ENCODE measurements around the gene WDR77. TPM values are rescaled to one million over a fixed set of nuclear protein-coding genes. Genes with fewer than 3 reads are reported as not detected.

WDR77 gene
- total and polyA plus RNA-seq, 2 experiments from 2014 or later: 34.3 to 45.8 TPM

DNA sequence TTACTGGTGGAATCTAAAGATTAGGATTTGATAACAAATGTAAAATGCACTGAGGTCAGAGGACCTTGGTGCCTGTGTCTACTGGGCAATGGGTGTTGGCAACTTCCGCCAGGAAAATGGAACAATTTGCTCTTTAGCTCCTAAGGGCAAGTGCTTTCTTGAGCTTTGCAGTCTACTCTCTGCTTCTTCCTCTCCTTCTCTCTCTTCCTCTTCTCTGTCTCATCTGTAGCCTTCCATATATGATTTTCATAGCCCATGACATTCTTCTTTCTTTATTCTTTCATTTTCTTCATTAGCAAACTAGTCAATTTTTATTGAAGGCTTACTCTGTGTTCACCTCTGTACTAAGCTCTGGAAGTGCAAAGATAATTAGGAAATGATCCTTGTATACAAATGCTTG, 57.0 kb downstream of the WDR77 start:
- Histone ChIP-seq H3K9me2 (ENCODE audit: insufficient read depth) (no peaks in the 10 kb centered on the region), H3K36me3 (ENCODE audit: low read depth) (no peaks in the 10 kb centered on the region), H3K4me1 (ENCODE audit: insufficient read depth) (no peaks in the 10 kb centered on the region), H3K27me3 (replicated peaks; ENCODE audit: insufficient read depth) (peaks cover 24% of the 10 kb centered on the region), H3F3A (ENCODE audit: insufficient read depth) (no peaks in the 10 kb centered on the region), H3K9ac (no peak overlapping the region), H3K27ac (no peak overlapping the region), H3K9me3 (ENCODE audit: low read depth) (no peaks in the 10 kb centered on the region), H2AFZ (no peak overlapping the region), H3K4me2 (ENCODE audit: unreplicated experiment) (no peak overlapping the region), H3K79me2 (ENCODE audit: insufficient read depth) (no peaks in the 10 kb centered on the region), H4K20me1 (ENCODE audit: insufficient read depth) (no peaks in the 10 kb centered on the region), H3K4me3 (no peak overlapping the region)
- WGBS, 2 experiments (ENCODE audit: low coverage in 1 of 2, low lambda C conversion rate in 2 of 2, missing lambda C conversion rate in 2 of 2): 40 to 52% methylated on average over 1 of the region's 1 CpG
- in situ Hi-C loops (cut with MboI): loop anchor here (5.0 kb wide), 1 partner anchor 165 kb away; the partner anchor contains the start of gene CHI3L2
- TF ChIP-seq EZH2 (IDR thresholded peaks at IDR 0.05; ENCODE audit: insufficient read depth, poor library complexity, severe bottlenecking) (no peak), EZH2phosphoT487 (IDR thresholded peaks at IDR 0.05; ENCODE audit: insufficient read depth, low read depth) (no peak)
- no peak for DNase-seq

Small RNA genes lying within 50 kb of the gene (small RNA-seq; reads per million reads assigned to genes)
- not detected for gene RF00019 (ENCODE audit: low read depth, low replicate concordance)
- gene RNU6-792P (ENCODE audit: low read depth, low replicate concordance): not detected

Other genes with a start within 250 kb of the WDR77 start
- 3.7 and 5.1 TPM in 2 replicates for gene DENND2D, start 248.6 kb downstream of the WDR77 start, total RNA-seq (2014; rRNA removed; shearing (Covaris generic))
- gene DENND2D, start 248.6 kb downstream of the WDR77 start, polyA plus RNA-seq (2016; fragmentation: Nextera tagmentation; extraction: Ambion mirVana): 6.2 and 6.6 TPM in 2 replicates
- gene CHI3L2, start 221.5 kb downstream of the WDR77 start, total RNA-seq (2014; rRNA removed; shearing (Covaris generic)): not detected in 2 replicates
- gene CHI3L2, start 221.5 kb downstream of the WDR77 start, polyA plus RNA-seq (2016; fragmentation: Nextera tagmentation; extraction: Ambion mirVana): 0.43 and 0.55 TPM in 2 replicates
- gene CHIA, start 158.4 kb downstream of the WDR77 start, total RNA-seq (2014; rRNA removed; shearing (Covaris generic)): not detected in 2 replicates
- not detected in 2 replicates for gene CHIA, start 158.4 kb downstream of the WDR77 start, polyA plus RNA-seq (2016; fragmentation: Nextera tagmentation; extraction: Ambion mirVana)
- under 0.01 and 1.5 TPM in 2 replicates for gene OVGP1, start 21.5 kb downstream of the WDR77 start, total RNA-seq (2014; rRNA removed; shearing (Covaris generic))
- 0.13 and 0.41 TPM in 2 replicates for gene OVGP1, start 21.5 kb downstream of the WDR77 start, polyA plus RNA-seq (2016; fragmentation: Nextera tagmentation; extraction: Ambion mirVana)
- 186 and 226 TPM in 2 replicates for gene ATP5PB, start 208 bp upstream of the WDR77 start, total RNA-seq (2014; rRNA removed; shearing (Covaris generic))
- 295 and 304 TPM in 2 replicates for gene ATP5PB, start 208 bp upstream of the WDR77 start, polyA plus RNA-seq (2016; fragmentation: Nextera tagmentation; extraction: Ambion mirVana)
- not detected in 2 replicates for gene C1orf162, start 24.7 kb upstream of the WDR77 start, total RNA-seq (2014; rRNA removed; shearing (Covaris generic))
- 0.30 TPM in 1 of 2 replicates, not detected in the other for gene C1orf162, start 24.7 kb upstream of the WDR77 start, polyA plus RNA-seq (2016; fragmentation: Nextera tagmentation; extraction: Ambion mirVana)
- gene ADORA3, start 54.4 kb upstream of the WDR77 start, total RNA-seq (2014; rRNA removed; shearing (Covaris generic)): not detected in 2 replicates
- gene ADORA3, start 54.4 kb upstream of the WDR77 start, polyA plus RNA-seq (2016; fragmentation: Nextera tagmentation; extraction: Ambion mirVana): not detected in 2 replicates
- not detected in 2 replicates for gene TMIGD3, start 54.4 kb upstream of the WDR77 start, total RNA-seq (2014; rRNA removed; shearing (Covaris generic))
- not detected in 2 replicates for gene TMIGD3, start 54.4 kb upstream of the WDR77 start, polyA plus RNA-seq (2016; fragmentation: Nextera tagmentation; extraction: Ambion mirVana)
- gene RAP1A, start 170.5 kb upstream of the WDR77 start, total RNA-seq (2014; rRNA removed; shearing (Covaris generic)): 29.5 and 37.6 TPM in 2 replicates
- gene RAP1A, start 170.5 kb upstream of the WDR77 start, polyA plus RNA-seq (2016; fragmentation: Nextera tagmentation; extraction: Ambion mirVana): 40.0 and 43.1 TPM in 2 replicates

Measured in GM23248 (cell line).